Endodermal cell (in vitro differentiated cells): Measurements from ENCODE around the gene LRRN3. TPM values are rescaled to one million over a fixed set of nuclear protein-coding genes. Genes with fewer than 3 reads are reported as not detected.

Source experiments
- DNase-seq: peaks from one replicate; pipeline ENCODE4 v3.0.0-alpha.2; 2017
- H3K27ac ChIP-seq: 2 replicates; pipeline ENCODE4 v1.5.1; 2013; ENCODE audit warnings: mild to moderate bottlenecking, low read depth, low read length, moderate library complexity
- H3K27me3 ChIP-seq: 2 replicates; pipeline ENCODE4 v1.6.1; 2013; ENCODE audit warnings: mild to moderate bottlenecking, low read length, moderate library complexity; ENCODE audit not compliant: insufficient read depth, control insufficient read depth, poor library complexity, severe bottlenecking
- H3K36me3 ChIP-seq: 2 replicates; pipeline ENCODE4 v1.7.0; 2013; ENCODE audit warnings: mild to moderate bottlenecking, low read length, moderate library complexity; ENCODE audit not compliant: control insufficient read depth, insufficient read depth
- H3K4me1 ChIP-seq: one replicate; pipeline ENCODE4 v1.7.0; 2013; ENCODE audit warnings: low read length; ENCODE audit not compliant: control insufficient read depth, insufficient read depth
- H3K4me3 ChIP-seq: 2 replicates; pipeline ENCODE4 v1.5.1; 2013; ENCODE audit warnings: mild to moderate bottlenecking, low read length, moderate library complexity
- H3K9ac ChIP-seq: 2 replicates; pipeline ENCODE4 v1.6.1; 2013; ENCODE audit warnings: mild to moderate bottlenecking, low read length, moderate library complexity; ENCODE audit not compliant: poor library complexity, severe bottlenecking; ENCODE audit errors: extremely low read depth
- H3K9me3 ChIP-seq: 2 replicates; pipeline ENCODE4 v1.6.1; 2013; ENCODE audit warnings: mild to moderate bottlenecking, low read length, moderate library complexity; ENCODE audit not compliant: control insufficient read depth
- H3K27ac Mint-ChIP-seq: 2 replicates; pipeline ENCODE4 v1.8.0; 2020; ENCODE audit warnings: mixed read lengths
- H3K27me3 Mint-ChIP-seq: 2 replicates; pipeline ENCODE4 v1.8.0; 2021; ENCODE audit warnings: mild to moderate bottlenecking, mixed read lengths; ENCODE audit not compliant: insufficient read depth
- H3K36me3 Mint-ChIP-seq: 2 replicates; pipeline ENCODE4 v1.8.0; 2020; ENCODE audit warnings: low read depth, mixed read lengths
- H3K4me1 Mint-ChIP-seq: 2 replicates; pipeline ENCODE4 v1.8.0; 2020; ENCODE audit warnings: mixed read lengths
- H3K4me3 Mint-ChIP-seq: 2 replicates; pipeline ENCODE4 v1.8.0; 2020; ENCODE audit warnings: mild to moderate bottlenecking, moderate library complexity, mixed read lengths
- H3K9me3 Mint-ChIP-seq: 2 replicates; pipeline ENCODE4 v1.8.0; 2020; ENCODE audit warnings: mild to moderate bottlenecking, mixed read lengths
- CTCF ChIP-seq: fragments of 200-600 bp; sonication (generic); conservative IDR thresholded peaks from 2 replicates; pipeline ENCODE4 v1.5.0; 2021; ENCODE audit warnings: antibody characterized with exemption, mild to moderate bottlenecking
- WGBS, 2 experiments: methylation state at CpG; one replicate each; pipeline versions ENCODE4 v1.1.5 to v1.1.7; 2013; ENCODE audit warnings: missing lambda C conversion rate in 2 of 2, mixed read lengths in 1 of 2; ENCODE audit not compliant: insufficient coverage in 1 of 2, insufficient read length in 1 of 2; 5-methylcytosine and 5-hydroxymethylcytosine counted together
- total RNA-seq, 2 donors: library from RNA; stranded (reverse); fragmentation: NEBNext Ultra II Directional in 1 of 2; extraction: Animal tissue kit (Norgen Biotek cat#: 25700) in 1 of 2; gene quantifications; 2 replicates in 1 of 2; 3 replicates in 1 of 2; pipeline ENCODE4 v1.2.1, GENCODE V29; 2021

Gene LRRN3
- total RNA-seq, 2 donors from 2014 or later: 1.3 TPM; not detected in 1

- TF ChIP-seq CTCF: peak; percentile 86
- H3K27ac Mint-ChIP-seq: no peak overlapping the region
- H3K9me3 Mint-ChIP-seq: no peaks in the 10 kb centered on the region
- WGBS, 2 experiments: no CpG with 5 or more reads among the region's 1 CpG
- DNase-seq: no peak
- H3K36me3 Mint-ChIP-seq: no peaks in the 10 kb centered on the region
- H3K9ac ChIP-seq: no peak overlapping the region
- H3K27me3 Mint-ChIP-seq: no peaks in the 10 kb centered on the region
- peaks cover 9% of the 10 kb centered on the region for H3K4me1 ChIP-seq
- H3K36me3 ChIP-seq: no peaks in the 10 kb centered on the region
- H3K27me3 ChIP-seq: no peaks in the 10 kb centered on the region
- H3K4me1 Mint-ChIP-seq: peaks cover 39% of the 10 kb centered on the region
- no peak overlapping the region for H3K4me3 Mint-ChIP-seq
- H3K27ac ChIP-seq: no peak overlapping the region
- no peaks in the 10 kb centered on the region for H3K9me3 ChIP-seq
- H3K4me3 ChIP-seq: no peak overlapping the region
Measured at GRCh38 chr7:111089822-111090426, 1.0 kb upstream of the LRRN3 start.

- TF ChIP-seq CTCF: no peak
- H3K9me3 Mint-ChIP-seq: no peaks in the 10 kb centered on the region
- Histone ChIP-seq H3K27ac (peak overlapping the region; percentile 7), H3K27me3 (no peaks in the 10 kb centered on the region), H3K9ac (no peak overlapping the region), H3K4me1 (peaks cover 9% of the 10 kb centered on the region), H3K36me3 (no peaks in the 10 kb centered on the region), H3K4me3 (peak overlapping the region; percentile 14), H3K9me3 (no peaks in the 10 kb centered on the region)
- DNase-seq: no peak
- no peaks in the 10 kb centered on the region for H3K36me3 Mint-ChIP-seq
- H3K4me3 Mint-ChIP-seq: peak overlapping the region; percentile 23
- H3K27me3 Mint-ChIP-seq: no peaks in the 10 kb centered on the region
- 40 to 57% methylated on average over 1 to 2 of the region's 3 CpGs for WGBS, 2 experiments
- H3K27ac Mint-ChIP-seq: no peak overlapping the region
- H3K4me1 Mint-ChIP-seq: peaks cover 53% of the 10 kb centered on the region
Measured at GRCh38 chr7:111091593-111092358, 849 bp downstream of the LRRN3 start.

- Mint-ChIP-seq H3K36me3 (no peaks in the 10 kb centered on the region), H3K4me1 (peaks cover 60% of the 10 kb centered on the region), H3K4me3 (peak overlapping the region; percentile 23), H3K9me3 (no peaks in the 10 kb centered on the region), H3K27me3 (no peaks in the 10 kb centered on the region), H3K27ac (no peak overlapping the region)
- peaks cover 12% of the 10 kb centered on the region for H3K4me1 ChIP-seq
- H3K27me3 ChIP-seq: no peaks in the 10 kb centered on the region
- H3K4me3 ChIP-seq: peak overlapping the region; percentile 14
- H3K27ac ChIP-seq: peak overlapping the region; percentile 25
- no peaks in the 10 kb centered on the region for H3K36me3 ChIP-seq
- 20 to 55% methylated on average over 1 to 2 of the region's 2 CpGs for WGBS, 2 experiments
- H3K9me3 ChIP-seq: no peaks in the 10 kb centered on the region
- DNase-seq: no peak
- TF ChIP-seq CTCF: no peak
- no peak overlapping the region for H3K9ac ChIP-seq
Measured at GRCh38 chr7:111092406-111093236, 1.7 kb downstream of the LRRN3 start.
